Measurements from ENCODE around the gene SLCO2A1. TPM values are rescaled to one million over a fixed set of nuclear protein-coding genes. Genes with fewer than 3 reads are reported as not detected.

Gene SLCO2A1
- total RNA-seq, 1 donor from 2014 or later = 0.33 TPM

DNA sequence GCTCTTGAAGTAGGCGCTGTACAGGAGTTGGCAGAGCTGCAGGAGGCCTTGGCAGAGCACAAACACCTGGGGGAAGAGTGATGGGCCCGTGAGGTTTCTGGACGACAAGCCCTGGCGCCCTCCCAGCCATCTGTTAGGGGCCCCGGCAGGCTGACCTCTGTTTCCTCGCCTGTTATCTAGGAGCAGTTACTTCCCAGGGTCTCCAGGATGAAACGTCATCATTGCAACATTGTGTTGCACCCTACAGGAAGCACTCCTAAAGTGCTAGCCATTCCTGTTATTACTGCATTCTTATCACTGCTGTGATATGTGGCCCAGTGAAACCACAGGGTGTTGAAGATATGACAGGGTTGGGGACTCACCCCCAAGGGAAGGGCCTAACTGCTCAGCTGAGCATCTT is 50.2 kb downstream of the SLCO2A1 start:
- Mint-ChIP-seq H3K4me1 (no peaks in the 10 kb centered on the region), H3K36me3 (ENCODE audit: low read depth) (no peaks in the 10 kb centered on the region), H3K9me3 (peaks cover 4% of the 10 kb centered on the region), H3K27ac (ENCODE audit: unreplicated experiment) (no peak overlapping the region), H3K27me3 (ENCODE audit: low read depth) (no peaks in the 10 kb centered on the region), H3K4me3 (no peak overlapping the region)
- no peak for DNase-seq (ENCODE audit: low read depth, low spot score)
- TF ChIP-seq, protein P1, sequence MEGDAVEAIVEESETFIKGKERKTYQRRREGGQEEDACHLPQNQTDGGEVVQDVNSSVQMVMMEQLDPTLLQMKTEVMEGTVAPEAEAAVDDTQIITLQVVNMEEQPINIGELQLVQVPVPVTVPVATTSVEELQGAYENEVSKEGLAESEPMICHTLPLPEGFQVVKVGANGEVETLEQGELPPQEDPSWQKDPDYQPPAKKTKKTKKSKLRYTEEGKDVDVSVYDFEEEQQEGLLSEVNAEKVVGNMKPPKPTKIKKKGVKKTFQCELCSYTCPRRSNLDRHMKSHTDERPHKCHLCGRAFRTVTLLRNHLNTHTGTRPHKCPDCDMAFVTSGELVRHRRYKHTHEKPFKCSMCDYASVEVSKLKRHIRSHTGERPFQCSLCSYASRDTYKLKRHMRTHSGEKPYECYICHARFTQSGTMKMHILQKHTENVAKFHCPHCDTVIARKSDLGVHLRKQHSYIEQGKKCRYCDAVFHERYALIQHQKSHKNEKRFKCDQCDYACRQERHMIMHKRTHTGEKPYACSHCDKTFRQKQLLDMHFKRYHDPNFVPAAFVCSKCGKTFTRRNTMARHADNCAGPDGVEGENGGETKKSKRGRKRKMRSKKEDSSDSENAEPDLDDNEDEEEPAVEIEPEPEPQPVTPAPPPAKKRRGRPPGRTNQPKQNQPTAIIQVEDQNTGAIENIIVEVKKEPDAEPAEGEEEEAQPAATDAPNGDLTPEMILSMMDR (conservative IDR thresholded peaks at IDR 0.05) = no peak

DNA sequence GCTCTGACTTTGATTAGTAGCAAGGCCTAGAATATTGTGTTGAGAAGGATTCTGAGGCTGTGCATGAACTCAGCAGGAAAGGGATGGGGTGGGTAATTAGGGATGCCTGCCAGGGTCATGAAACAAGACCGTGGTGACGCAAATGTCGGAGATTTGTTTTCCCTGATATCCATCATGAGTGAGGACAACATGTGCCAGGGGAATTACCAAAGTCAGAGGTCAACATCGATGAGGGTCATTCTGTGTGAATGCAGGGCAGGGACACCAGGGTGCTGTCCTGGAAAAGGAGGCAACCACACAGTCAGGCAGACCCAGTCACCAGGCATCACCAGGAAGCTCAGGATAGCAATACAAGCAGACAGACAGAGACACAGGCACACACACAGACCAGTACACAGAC is 52.2 kb downstream of the SLCO2A1 start:
- H3K36me3 Mint-ChIP-seq (ENCODE audit: low read depth) = no peaks in the 10 kb centered on the region
- no peak overlapping the region for H3K27ac Mint-ChIP-seq (ENCODE audit: unreplicated experiment)

DNA sequence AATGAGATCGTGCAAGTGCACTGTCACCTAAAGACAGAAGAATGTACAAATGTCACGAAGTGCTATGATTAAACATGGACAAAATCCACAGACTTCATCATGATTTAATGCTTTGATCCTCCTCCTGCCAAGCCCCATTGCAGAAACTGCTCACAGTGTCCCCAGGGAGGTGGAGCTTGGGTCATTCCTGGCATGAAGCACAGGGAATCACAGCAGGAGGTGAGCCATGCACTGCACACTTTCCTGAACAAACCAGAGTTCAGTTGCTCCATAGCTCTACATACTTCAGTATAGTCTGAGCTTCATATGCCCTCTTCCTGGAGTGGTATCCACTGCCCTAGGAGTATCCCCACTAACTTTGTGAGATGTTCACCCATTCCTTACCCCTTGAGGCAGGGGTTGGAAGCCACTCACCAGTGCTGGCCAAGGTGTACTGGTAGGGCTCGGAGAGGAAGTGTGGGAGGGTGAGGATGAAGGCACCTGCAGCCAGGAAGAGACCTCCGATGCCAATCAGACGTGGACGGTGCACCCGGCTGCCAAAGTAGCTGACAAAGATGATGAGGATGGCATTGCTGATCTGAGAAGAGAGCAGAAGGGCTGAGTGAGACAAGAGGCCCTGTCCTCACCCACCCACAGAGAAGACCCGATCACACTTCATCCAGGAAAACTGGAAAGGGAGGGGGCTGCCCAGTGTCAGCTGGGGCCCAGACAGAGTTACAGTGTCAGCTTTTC is 56.3 kb downstream of the SLCO2A1 start:
- DNase-seq (ENCODE audit: low read depth, low spot score) = no peak
- TF ChIP-seq, protein P1 (conservative IDR thresholded peaks at IDR 0.05) = no peak
- no peak overlapping the region for H3K4me3 Mint-ChIP-seq
- H3K36me3 Mint-ChIP-seq (ENCODE audit: low read depth) = no peaks in the 10 kb centered on the region
- peaks cover 7% of the 10 kb centered on the region for H3K9me3 Mint-ChIP-seq
- no peaks in the 10 kb centered on the region for H3K4me1 Mint-ChIP-seq
- no peaks in the 10 kb centered on the region for H3K27me3 Mint-ChIP-seq (ENCODE audit: low read depth)
- no peak overlapping the region for H3K27ac Mint-ChIP-seq (ENCODE audit: unreplicated experiment)

More for the DNA sequence above, 52.2 kb downstream of the SLCO2A1 start:
- DNase-seq (ENCODE audit: low read depth, low spot score) = no peak
- no peaks in the 10 kb centered on the region for H3K27me3 Mint-ChIP-seq (ENCODE audit: low read depth)
- H3K9me3 Mint-ChIP-seq = peaks cover 7% of the 10 kb centered on the region
- H3K4me3 Mint-ChIP-seq = no peak overlapping the region
- H3K4me1 Mint-ChIP-seq = no peaks in the 10 kb centered on the region
- TF ChIP-seq, protein P1 (conservative IDR thresholded peaks at IDR 0.05) = no peak

DNA sequence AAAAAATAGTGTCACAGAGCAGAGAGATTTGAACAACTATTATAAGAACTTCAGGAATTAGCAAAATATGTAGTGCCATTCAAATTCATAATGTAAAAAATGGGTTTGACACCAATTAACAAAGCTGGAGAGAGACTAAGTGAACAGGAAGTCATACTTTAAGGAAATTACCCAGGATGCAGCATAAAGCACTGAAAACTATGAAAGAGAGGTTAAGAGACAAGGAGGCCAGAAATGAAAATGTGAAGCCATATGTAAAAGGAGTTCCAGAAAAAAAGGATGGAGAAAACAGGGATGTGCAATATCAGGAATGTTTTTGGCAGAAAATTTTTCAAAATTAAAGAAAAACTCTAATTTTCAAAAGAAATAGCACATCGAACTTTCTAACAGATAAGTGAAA is 57.6 kb downstream of the SLCO2A1 start:
- TF ChIP-seq, protein P1 (conservative IDR thresholded peaks at IDR 0.05) = no peak
- no peak for DNase-seq (ENCODE audit: low read depth, low spot score)
- H3K4me3 Mint-ChIP-seq = no peak overlapping the region
- no peak overlapping the region for H3K27ac Mint-ChIP-seq (ENCODE audit: unreplicated experiment)
- H3K4me1 Mint-ChIP-seq = peaks cover 4% of the 10 kb centered on the region
- H3K9me3 Mint-ChIP-seq = peaks cover 7% of the 10 kb centered on the region
- H3K27me3 Mint-ChIP-seq (ENCODE audit: low read depth) = no peaks in the 10 kb centered on the region
- no peaks in the 10 kb centered on the region for H3K36me3 Mint-ChIP-seq (ENCODE audit: low read depth)

DNA sequence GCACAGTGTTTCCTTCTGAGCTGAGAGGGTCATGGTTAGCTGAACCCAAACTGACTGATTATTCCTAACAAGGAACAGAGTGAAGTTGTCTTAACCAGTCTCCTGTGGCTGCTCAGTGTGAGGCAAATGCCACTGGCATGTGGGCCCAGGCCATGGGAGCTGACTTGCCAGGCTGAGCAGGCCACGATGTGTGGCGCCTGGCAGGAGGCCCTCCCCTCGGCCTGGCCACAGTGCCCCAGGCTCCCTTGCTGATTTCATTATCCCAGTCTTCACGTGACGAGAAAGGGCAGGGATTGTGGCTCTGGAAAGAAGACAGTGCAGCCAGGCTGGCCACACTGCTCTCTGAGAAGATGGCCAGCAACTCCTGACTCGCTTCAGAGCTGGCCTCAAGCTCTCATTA is 58.8 kb downstream of the SLCO2A1 start:
- Mint-ChIP-seq H3K4me3 (no peak overlapping the region), H3K27ac (ENCODE audit: unreplicated experiment) (peak overlapping the region; percentile 67), H3K27me3 (ENCODE audit: low read depth) (no peaks in the 10 kb centered on the region), H3K36me3 (ENCODE audit: low read depth) (no peaks in the 10 kb centered on the region), H3K9me3 (peaks cover 7% of the 10 kb centered on the region), H3K4me1 (peaks cover 9% of the 10 kb centered on the region)
- TF ChIP-seq, protein P1 (conservative IDR thresholded peaks at IDR 0.05) = no peak
- no peak for DNase-seq (ENCODE audit: low read depth, low spot score)

All from neural crest cell (in vitro differentiated cells).